Astrocyte of the hippocampus (primary cell): ENCODE results near the gene RASSF4.
A peak's percentile ranks its signal among the peaks of the same experiment; 100 is the strongest.

Source experiments
- DNase-seq: peaks from one replicate; pipeline ENCODE4 v3.0.0; 2011; ENCODE audit warnings: low read depth, low spot score

The RASSF4 gene

DNA sequence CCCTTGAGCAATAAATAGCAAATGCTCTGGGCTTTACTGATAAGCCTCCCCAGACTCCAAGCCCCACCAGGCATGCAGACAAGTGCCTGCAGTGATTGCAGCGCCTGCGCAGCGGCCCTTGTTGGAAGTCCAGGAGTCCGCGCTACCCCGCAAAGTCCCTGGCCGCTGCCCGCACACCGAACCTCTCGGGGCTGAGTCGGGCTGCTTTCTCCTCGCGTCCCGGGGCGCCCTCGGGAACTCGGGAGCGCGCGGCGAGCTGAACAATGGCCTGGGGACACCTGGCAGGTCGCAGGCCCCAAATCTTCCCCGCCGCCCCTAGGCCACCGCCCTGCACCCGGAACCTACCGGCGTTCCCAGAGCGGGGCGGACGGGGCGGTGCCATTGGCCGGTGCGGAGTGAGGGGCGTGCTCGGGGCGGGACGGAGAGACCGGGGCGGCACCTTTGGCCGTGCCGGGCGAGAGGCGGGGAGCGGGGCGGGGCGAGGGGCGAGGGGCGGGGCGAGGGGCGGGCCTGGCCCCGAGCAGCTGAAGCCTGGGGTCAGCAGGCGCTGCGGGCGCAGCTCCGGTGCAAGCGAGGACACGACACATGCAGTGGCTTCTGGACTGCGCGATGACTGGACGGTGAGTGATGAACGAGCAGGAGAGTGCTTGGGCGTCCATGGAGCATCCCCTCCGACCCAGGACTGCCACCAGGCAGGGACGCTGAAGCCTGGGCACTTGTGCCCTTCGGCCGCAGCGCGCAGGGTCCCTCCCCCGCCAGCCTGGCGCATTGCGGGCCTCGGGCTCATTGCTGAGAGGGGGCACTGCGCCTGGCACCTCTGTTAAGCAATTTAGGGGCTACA lies at the start of gene RASSF4:
RASSF4 (plus strand) TSS at position 556 of the 841 bp plus-strand sequence. CDS start 10,401 bp downstream, outside the sequence.
- DNase-seq = peak; percentile 94

DNA sequence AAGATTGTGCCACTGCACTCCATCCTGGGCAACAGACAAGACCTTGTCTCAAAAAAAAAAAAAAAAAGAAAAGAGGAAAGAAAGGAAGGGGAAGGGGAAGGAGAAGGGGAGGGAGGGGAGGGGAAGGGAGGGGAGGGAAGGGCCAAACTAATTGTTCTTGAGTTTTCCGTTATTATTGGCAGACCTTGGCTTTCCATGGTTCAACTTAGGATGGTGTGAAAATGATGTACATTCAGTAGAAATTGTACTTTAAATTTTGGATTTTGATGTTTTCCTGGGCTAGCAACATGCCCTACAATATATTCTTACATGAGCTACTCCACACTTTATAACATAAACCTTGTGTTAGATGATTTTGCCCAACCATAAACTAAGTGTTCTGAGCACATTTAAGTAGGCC lies 49.7 kb upstream of the RASSF4 start:
- no peak for DNase-seq

DNA sequence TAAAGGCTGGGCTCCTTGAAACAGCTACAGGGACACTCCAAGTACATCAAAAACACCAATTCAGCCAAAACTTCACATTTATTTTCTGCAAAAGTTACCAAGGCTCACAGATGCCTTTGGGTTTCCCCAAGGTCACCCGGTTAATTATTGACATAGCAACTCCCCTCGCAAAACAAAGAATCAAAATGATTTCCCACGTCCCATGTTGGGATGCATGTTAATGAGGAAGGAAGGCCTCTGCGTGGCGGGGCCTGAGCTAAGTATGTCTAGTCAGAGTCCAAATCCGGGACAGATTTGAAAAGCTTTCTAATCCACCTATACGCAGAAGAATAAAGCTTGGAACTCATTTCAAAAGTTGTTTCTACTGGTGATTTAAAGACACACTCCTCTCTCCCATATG lies 49.0 kb upstream of the RASSF4 start:
- DNase-seq = no peak

GRCh38 chr10:44911081-44911540 lies 48.5 kb upstream of the RASSF4 start, which contains the start of gene TMEM72:
Gene TMEM72, plus strand, starts transcription at chr10:44911337. Its CDS starts 176 bp downstream, at chr10:44911513.
- peak; percentile 38 for DNase-seq

DNA sequence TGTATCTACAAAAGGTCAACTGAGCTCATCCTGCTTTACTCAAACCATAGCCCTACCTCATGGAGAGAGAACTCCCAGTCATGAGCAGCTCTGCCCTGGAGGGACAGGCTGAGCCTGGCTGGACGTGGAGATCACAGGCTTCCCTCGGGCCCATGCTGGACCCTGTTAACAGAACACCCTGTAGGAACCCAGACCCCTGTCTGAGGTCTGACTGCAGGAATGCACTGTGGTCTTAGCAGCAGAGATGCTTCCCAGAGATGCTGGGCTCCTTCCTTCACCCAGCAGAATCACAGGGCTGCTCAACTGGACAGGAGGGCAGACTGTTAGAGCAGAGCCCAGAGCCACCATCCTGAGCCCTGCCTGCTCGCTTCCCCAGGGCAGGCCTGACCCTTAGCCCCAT lies 47.7 kb upstream of the RASSF4 start:
- no peak for DNase-seq

- no peak for DNase-seq
These were observed 46.1 kb upstream of the RASSF4 start for GRCh38 chr10:44913350-44914081.

DNA sequence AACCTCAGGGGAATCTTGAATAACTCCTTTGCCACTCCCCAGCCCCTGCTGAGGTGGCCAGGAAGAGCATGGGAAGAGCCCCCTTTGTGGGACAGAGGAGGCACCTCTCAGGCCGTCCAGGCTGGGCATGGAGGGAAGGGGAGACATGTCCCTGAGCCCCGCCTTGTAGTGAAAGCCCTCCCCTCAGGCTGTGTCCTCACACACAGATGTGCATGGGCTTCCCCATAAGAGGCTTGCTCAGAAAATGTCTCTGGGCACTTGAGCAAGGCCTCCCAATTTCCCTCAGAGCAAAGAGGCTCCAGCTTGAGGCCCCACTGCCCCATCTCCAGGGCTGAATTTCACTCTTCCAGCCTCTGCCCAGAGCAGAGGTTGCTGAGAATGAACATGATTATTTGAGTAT lies 44.7 kb upstream of the RASSF4 start:
- DNase-seq = no peak

GRCh38 chr10:44916429-44916828 lies 43.2 kb upstream of the RASSF4 start:
- DNase-seq = no peak

DNA sequence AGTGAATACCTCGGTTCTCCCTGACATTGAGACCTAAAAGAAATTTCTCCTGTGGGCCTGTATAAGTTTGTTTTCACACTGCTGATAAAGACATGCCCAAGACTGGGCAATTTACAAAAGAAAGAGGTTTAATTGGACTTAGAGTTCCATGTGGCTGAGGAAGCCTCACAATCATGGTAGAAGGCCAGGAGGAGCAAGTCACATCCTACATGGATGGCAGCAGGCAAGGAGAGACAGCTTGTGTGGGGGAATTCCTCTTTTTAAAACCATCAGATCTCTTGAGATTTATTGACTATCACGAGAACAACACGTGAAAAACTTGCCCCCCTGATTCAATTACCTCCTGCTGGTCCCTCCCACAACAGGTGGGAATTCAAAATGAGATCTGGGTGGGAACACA lies 41.8 kb upstream of the RASSF4 start:
- DNase-seq = no peak

DNA sequence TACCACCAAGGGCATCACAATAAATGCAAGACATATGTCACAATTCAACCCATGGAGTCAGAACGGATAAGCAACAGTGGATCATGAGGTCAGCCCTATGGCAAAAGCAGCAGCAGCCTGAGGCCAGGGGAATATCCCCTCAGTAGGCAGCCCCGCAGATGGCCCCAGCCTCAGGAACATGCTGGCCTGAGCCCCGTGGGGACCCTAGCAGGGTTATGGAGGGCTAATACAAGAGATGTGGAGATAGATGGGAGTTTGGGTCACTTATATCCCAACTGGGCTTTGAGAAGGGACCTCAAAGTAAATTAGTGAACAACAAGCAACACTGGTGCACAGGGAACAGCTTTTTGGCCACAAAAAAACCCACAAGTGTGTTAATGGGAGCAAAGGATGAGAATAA lies 39.4 kb upstream of the RASSF4 start:
- no peak for DNase-seq

DNA sequence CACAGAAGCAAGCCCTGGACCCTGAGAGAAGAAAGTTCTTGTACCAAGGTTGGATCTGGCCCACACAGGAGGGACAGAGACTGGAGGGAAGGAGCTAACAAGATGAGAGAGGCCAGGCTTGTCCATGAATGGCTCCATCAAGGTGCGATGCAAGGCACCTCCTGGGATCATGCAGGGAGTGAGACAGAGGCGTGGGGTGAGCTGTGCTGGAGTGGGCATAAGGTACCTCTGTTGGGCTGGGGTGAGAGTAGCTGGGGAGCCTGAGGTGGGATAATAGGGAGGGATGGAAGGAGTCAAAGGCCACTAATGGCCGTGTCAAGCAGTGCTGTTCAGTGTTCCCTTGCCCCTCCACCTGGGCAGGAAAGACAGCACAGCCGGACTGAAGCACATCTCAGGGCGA lies 38.5 kb upstream of the RASSF4 start:
- DNase-seq = no peak

- DNase-seq = no peak
These were observed 38.1 kb upstream of the RASSF4 start for GRCh38 chr10:44921506-44921905.

- no peak for DNase-seq
These were observed 37.6 kb upstream of the RASSF4 start for GRCh38 chr10:44922021-44922420.

GRCh38 chr10:44922796-44923545 lies 36.6 kb upstream of the RASSF4 start:
- DNase-seq = no peak

DNA sequence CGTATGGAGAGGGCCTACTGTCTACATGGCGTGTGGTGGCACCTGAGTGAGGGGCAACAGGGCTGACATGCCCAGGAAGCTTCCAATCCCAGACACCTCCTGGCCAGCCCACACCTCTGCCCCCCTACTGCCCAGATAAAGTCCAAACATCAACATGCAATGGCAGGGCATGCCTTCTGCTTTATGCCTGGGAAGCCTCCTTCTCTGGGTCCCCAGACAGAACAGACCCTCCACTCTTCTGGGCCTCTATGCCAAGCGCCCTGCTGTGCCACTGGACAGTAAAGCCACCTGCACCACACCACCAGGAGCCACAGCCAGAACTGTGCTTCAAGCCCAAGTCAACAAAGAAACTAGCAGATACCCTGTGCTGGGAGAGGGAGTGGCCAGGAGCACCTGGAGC lies 36.0 kb upstream of the RASSF4 start:
- DNase-seq = no peak

- no peak for DNase-seq
These were observed 35.2 kb upstream of the RASSF4 start for GRCh38 chr10:44924261-44925040.

DNA sequence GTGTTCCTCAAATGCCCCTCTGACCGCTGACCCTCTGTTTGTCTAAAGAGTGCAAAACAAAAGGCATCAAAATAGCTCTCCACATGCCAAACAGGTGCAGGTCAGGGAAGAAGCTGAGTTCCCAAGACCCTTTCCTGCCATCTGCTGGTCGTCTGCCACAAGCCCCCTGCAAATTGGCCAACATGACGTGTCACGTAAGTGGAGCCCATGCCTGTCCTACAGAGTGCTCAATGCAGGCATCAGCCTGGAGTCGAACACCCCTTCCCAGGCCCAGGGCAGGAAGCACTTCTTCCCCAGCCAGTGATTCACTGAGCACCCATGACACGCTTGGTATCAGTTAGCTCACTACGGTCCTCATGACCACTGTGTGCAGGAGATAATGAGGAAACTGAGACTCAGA lies 34.4 kb upstream of the RASSF4 start:
- DNase-seq = peak; percentile 32

DNA sequence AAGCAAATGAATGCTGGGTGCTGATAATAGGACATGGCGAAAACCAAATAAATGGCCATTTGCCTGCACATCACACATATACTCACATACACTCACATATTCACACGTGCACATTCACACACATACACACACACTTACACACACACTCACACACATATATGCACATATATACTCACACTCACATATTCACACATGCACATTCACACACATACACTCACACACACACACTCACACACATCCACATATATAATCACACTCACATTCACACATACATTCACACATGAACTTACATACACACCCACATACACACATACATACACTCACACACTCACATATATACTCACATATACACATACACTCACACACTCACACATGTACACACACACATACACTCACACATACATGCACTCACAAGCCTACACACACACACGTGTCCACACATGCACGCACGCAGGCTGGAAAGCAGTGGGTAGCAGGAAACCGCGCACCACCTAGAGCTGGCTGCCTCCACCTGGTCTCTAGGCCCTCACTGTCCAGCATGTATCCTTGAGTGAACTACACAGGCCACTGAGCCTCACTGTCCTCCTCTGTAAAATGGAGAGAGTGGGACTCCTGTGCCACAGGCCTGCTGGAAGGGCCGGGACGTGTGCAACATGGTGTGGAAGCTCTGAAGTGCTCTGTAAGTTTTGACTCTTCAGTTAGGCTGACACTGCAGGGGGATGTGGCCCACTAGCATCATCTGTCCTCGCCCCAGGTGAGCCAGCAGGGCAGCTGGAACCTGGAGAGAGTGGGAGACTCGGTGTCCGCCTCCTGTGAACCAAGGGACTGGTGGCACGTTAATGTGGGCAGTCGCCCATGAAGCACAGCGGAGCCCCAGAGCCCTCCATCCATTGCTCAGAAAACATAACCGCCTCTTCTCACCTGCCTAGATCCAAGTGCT lies 33.5 kb upstream of the RASSF4 start:
- no peak for DNase-seq

DNA sequence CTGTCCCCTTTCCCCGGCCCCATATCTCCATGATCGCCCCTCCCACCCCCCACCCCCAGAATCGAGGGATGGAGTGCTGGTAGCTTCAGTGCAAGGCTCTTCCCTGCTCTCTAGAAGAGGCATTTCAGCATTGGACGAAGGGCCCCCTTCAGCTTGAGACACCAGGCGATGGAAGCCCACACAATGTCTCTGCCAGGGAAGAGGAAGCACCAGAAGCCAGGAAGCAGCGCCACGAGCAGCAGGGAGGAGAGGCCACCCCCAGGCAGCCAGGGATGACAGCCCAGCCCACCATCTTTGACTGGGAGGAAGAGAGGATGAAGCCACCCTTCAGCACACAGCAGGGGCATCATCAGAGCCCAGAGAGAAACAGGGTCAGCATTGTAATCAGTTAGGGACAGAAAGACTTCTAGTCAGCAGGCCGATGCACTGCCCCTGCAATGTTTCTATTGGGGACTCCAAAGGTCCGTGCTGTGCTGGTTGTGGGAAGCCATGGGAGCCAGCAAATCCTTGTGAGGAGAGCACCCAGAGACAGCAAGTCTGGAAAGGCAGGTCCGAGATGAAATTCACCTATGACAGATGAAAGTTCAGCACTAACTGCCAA lies 32.8 kb upstream of the RASSF4 start:
- no peak for DNase-seq

DNA sequence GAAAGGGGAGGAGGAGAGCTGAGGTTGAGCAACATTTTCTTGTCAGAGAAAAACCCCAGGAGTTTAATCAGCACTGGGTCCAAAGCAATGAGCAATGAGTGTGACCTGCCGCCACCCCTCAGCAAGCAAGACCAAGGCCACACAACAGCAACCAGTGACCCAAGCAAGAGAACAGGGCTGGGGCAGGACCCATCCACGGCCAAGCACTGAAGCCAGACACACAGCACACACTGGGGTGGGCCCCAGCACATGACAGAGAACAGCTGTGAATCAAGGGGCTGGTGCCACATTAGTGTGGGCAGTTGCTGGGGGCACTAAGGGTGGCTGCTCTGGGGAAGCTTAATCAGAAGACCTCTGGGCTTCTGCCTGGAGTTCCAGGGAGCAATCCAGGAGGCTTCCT lies 32.2 kb upstream of the RASSF4 start:
- no peak for DNase-seq
